SK-N-SH treated with all-trans-retinoic acid at 6 μM for 48 hours (cell line): ENCODE measurements around the gene RAB11FIP2.

Source experiments
- ATAC-seq: fragments of 200-7000 bp; cut with Tn5 transposase; 3 replicates; pipeline ENCODE4 v1.9.1; 2020; ENCODE audit warnings: mild to moderate bottlenecking, moderate library complexity
- ARNTL ChIP-seq: fragments of 450-650 bp; formaldehyde crosslinking; IDR thresholded peaks from 2 replicates; pipeline ENCODE4 v1.5.0; 2020; ENCODE audit warnings: low read depth, mild to moderate bottlenecking, moderate library complexity, borderline replicate concordance
- BACH2 ChIP-seq: fragments of 250-450 bp; sonication (Bioruptor Pico); IDR thresholded peaks from 2 replicates; pipeline ENCODE4 v1.9.0; 2021; ENCODE audit warnings: mild to moderate bottlenecking, borderline replicate concordance
- CSDC2 ChIP-seq: fragments of 250-450 bp; sonication (Bioruptor Pico); IDR thresholded peaks from 2 replicates; pipeline ENCODE4 v1.5.0; 2020; ENCODE audit warnings: mild to moderate bottlenecking, moderate library complexity
- ESRRG ChIP-seq: fragments of 250-450 bp; sonication (Bioruptor Pico); IDR thresholded peaks from 2 replicates; pipeline ENCODE4 v1.6.1; 2021; ENCODE audit warnings: mild to moderate bottlenecking
- GLIS3 ChIP-seq: fragments of 250-450 bp; sonication (Bioruptor Pico); IDR thresholded peaks from 2 replicates; pipeline ENCODE4 v1.5.0; 2020; ENCODE audit warnings: mild to moderate bottlenecking, moderate library complexity
- ISL1 ChIP-seq: fragments of 250-450 bp; sonication (Bioruptor Pico); IDR thresholded peaks from 2 replicates; pipeline ENCODE4 v2.1.2; 2022; ENCODE audit warnings: mild to moderate bottlenecking, moderate library complexity
- OSR1 ChIP-seq: fragments of 250-450 bp; sonication (Bioruptor Pico); IDR thresholded peaks from 2 replicates; pipeline ENCODE4 v1.8.0; 2022; ENCODE audit warnings: moderate library complexity, mild to moderate bottlenecking, inconsistent platforms
- TCF4 ChIP-seq: fragments of 250-450 bp; sonication (Bioruptor Pico); IDR thresholded peaks from 2 replicates; pipeline ENCODE4 v1.8.0; 2021; ENCODE audit warnings: mild to moderate bottlenecking, moderate library complexity, borderline replicate concordance
- TOX ChIP-seq: fragments of 250-450 bp; sonication (Bioruptor Pico); IDR thresholded peaks from 2 replicates; pipeline ENCODE4 v1.8.0; 2021; ENCODE audit warnings: mild to moderate bottlenecking, moderate library complexity, borderline replicate concordance
- ZC3H10 ChIP-seq: fragments of 250-450 bp; sonication (Bioruptor Pico); IDR thresholded peaks from 2 replicates; pipeline ENCODE4 v1.5.1; 2021; ENCODE audit warnings: mild to moderate bottlenecking, moderate library complexity
- ZFP3 ChIP-seq: fragments of 250-450 bp; sonication (Bioruptor Pico); IDR thresholded peaks from 2 replicates; pipeline ENCODE4 v1.5.0; 2020; ENCODE audit warnings: mild to moderate bottlenecking, moderate library complexity
- ZFP30 ChIP-seq: fragments of 450-650 bp; formaldehyde crosslinking; IDR thresholded peaks from 2 replicates; pipeline ENCODE4 v1.5.0; 2022; ENCODE audit warnings: mild to moderate bottlenecking, moderate library complexity
- ZNF565 ChIP-seq: fragments of 450-650 bp; formaldehyde crosslinking; conservative IDR thresholded peaks from 2 replicates; pipeline ENCODE4 v1.5.0; 2020; ENCODE audit warnings: low read depth, mild to moderate bottlenecking, moderate library complexity
- ZNF70 ChIP-seq: fragments of 450-650 bp; formaldehyde crosslinking; IDR thresholded peaks from 2 replicates; pipeline ENCODE4 v1.5.0; 2020; ENCODE audit warnings: mild to moderate bottlenecking, moderate library complexity
- ZNF8 ChIP-seq: fragments of 450-650 bp; formaldehyde crosslinking; IDR thresholded peaks from 2 replicates; pipeline ENCODE4 v1.5.0; 2020; ENCODE audit warnings: mild to moderate bottlenecking, moderate library complexity
- TF ChIP-seq, protein P1 (sequence below): fragments of 250-450 bp; sonication (Bioruptor Pico); IDR thresholded peaks from 2 replicates; pipeline ENCODE4 v1.5.1; 2020; ENCODE audit warnings: low read depth, mild to moderate bottlenecking, moderate library complexity
- TF ChIP-seq, protein P2 (sequence below): fragments of 250-450 bp; sonication (Bioruptor Pico); IDR thresholded peaks from 2 replicates; pipeline ENCODE4 v1.5.1; 2021; ENCODE audit warnings: mild to moderate bottlenecking, moderate library complexity

The RAB11FIP2 gene

DNA sequence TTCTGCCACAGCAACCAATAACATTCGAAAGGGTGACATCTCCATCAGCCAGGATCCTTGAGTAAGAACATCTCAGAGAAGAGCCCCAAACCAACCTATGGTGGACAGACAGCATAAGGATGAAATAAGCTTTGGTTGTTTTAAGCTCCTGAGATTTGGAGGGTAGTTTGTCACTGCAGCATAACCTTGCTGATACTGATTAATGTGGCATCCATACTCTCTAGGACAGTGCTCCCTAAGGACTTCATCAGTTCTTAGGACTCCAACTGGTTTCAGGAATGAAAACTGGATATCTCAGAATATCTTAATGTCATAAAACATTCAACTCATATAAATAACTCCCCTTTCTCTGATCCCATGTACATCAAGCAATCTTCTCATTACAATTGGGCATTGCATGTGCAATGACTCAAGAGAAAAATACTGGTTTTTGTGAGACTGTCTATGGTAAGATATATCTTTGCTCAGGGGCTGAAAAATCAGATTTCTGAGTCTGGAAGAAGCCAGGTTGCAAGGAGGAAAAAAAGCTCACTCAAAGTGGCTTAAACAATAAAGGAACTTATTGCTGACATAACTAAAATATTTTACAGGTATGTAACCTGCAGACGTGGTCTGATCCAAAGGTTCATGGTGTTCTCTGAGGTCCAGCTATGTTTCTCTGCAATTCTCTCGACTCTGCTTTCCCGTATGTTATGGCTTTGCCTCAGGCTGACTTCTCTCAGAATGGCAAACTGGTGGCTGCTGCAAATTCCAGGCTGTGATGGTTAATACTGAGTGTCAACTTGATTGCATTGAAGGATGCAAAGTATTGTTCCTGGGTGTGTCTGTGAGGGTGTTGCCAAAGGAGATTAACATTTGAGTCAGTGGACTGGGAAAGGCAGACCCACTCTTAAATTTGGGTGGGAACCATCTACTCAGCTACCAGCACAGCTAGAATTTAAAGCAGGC, 65.7 kb downstream of the RAB11FIP2 start:
- no peak for TF ChIP-seq CSDC2 (CRISPR knock-in tag)
- TF ChIP-seq, protein P1, sequence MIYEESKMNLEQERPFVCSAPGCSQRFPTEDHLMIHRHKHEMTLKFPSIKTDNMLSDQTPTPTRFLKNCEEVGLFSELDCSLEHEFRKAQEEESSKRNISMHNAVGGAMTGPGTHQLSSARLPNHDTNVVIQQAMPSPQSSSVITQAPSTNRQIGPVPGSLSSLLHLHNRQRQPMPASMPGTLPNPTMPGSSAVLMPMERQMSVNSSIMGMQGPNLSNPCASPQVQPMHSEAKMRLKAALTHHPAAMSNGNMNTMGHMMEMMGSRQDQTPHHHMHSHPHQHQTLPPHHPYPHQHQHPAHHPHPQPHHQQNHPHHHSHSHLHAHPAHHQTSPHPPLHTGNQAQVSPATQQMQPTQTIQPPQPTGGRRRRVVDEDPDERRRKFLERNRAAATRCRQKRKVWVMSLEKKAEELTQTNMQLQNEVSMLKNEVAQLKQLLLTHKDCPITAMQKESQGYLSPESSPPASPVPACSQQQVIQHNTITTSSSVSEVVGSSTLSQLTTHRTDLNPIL (CRISPR knock-in tag): no peak
- no peak for TF ChIP-seq ARNTL (CRISPR knock-in tag)
- TF ChIP-seq ZFP30 (CRISPR knock-in tag): no peak
- TF ChIP-seq TCF4 (CRISPR knock-in tag): no peak
- no peak for TF ChIP-seq BACH2 (CRISPR knock-in tag)
- TF ChIP-seq ZC3H10 (CRISPR knock-in tag): no peak
- TF ChIP-seq ZNF8 (CRISPR knock-in tag): no peak
- TF ChIP-seq OSR1: no peak
- ATAC-seq: no peak

DNA sequence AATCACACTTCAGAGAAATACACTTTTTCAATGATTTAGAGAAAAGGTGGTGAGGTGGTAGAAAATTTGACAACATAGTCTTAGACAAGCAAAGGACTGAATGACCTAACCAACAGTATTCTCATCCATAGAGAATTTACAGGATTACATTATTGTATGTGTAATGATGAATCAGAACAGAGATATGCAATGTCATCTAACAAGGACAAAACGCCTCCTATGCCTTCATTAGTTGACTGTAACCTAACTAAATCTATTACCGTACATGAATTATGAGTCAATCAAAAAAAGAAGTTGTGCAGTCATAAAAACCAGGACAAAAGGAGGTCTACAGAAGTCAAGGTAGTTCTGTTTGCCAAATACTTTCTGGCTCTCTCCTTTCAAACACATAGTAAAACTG, 66.5 kb downstream of the RAB11FIP2 start:
- ATAC-seq: no peak
- TF ChIP-seq ZNF8 (CRISPR knock-in tag) (no peak), ZC3H10 (CRISPR knock-in tag) (no peak), ISL1 (CRISPR knock-in tag) (peak; percentile 44), ESRRG (CRISPR knock-in tag) (no peak)
- TF ChIP-seq, protein P1 (CRISPR knock-in tag): peak; percentile 54; the same call in 1 of the 2 replicates
- TF ChIP-seq, protein P2, sequence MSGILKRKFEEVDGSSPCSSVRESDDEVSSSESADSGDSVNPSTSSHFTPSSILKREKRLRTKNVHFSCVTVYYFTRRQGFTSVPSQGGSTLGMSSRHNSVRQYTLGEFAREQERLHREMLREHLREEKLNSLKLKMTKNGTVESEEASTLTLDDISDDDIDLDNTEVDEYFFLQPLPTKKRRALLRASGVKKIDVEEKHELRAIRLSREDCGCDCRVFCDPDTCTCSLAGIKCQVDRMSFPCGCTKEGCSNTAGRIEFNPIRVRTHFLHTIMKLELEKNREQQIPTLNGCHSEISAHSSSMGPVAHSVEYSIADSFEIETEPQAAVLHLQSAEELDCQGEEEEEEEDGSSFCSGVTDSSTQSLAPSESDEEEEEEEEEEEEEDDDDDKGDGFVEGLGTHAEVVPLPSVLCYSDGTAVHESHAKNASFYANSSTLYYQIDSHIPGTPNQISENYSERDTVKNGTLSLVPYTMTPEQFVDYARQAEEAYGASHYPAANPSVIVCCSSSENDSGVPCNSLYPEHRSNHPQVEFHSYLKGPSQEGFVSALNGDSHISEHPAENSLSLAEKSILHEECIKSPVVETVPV (CRISPR knock-in tag): no peak

DNA sequence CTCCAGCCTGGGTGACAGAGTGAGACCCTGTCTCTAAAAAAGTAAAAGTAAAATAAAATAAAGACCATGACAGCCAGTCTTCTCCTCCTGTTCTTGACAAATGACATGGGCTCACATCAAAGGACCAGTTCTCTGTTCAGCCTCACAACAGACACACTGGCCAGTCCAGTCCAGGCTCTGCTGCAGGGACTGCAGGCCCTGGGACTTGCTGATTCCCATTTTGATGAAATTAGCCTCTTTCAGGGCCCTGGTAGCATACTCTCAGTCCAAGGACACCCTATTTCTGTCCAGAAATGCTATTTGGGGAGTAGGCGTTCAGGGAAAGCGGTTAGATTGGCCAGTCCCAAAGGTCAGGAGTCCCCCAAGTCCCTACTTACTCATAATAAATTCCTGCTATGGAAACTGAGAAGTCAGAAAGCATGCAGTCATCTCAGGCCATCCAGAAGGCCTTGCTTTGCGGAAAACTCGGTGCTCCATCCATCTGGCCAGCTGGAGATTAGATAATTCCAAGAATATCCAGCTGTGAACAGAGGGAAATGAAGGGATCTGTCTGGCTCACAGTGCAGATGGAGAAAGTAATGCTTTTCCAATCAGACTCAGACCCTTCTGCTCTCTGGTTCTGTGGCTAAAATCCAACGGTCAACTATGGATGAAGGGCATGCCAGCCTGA, 74.4 kb downstream of the RAB11FIP2 start:
- TF ChIP-seq ZFP30 (CRISPR knock-in tag) (no peak), OSR1 (no peak), ZNF70 (CRISPR knock-in tag) (no peak), TOX (CRISPR knock-in tag) (no peak), GLIS3 (CRISPR knock-in tag) (no peak), ZC3H10 (CRISPR knock-in tag) (no peak), ZNF565 (CRISPR knock-in tag) (no peak), ZFP3 (no peak), ARNTL (CRISPR knock-in tag) (no peak), ZNF8 (CRISPR knock-in tag) (no peak), TCF4 (CRISPR knock-in tag) (no peak)
- TF ChIP-seq, protein P1 (CRISPR knock-in tag): no peak
- no peak for ATAC-seq

DNA sequence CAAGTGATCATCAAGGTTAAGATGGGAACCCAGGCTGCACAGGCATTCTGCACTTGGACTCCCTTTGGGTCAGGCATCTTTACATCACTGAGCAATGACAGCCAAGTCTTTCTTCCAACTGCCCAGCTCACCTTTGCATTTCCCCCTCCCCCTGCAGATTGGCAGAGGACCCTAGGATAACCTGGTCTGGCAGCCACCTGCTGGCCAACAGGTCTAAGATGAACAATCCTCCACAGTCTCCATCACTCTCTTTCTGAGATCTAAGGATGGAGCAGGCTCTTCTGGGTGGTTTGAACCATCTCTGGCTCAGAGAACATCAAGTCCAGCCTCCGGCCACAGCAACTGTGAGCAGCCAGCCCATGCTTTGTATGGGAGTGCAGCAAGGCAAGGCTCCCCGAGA, 75.8 kb downstream of the RAB11FIP2 start:
- TF ChIP-seq ZNF565 (CRISPR knock-in tag) (no peak), ZC3H10 (CRISPR knock-in tag) (no peak)
- TF ChIP-seq, protein P1 (CRISPR knock-in tag): no peak

More for the DNA sequence above, 75.8 kb downstream of the RAB11FIP2 start:
- ATAC-seq: no peak
